SK-N-MC (cell line): ENCODE measurements around the gene TBC1D14.

ENCODE experiments used
- EZH2 ChIP-seq: fragments of 200-600 bp; sonication (generic); IDR thresholded peaks from one replicate; pipeline ENCODE4 v1.6.1; 2017; ENCODE audit warnings: antibody characterized with exemption
- FOXP2 ChIP-seq: optimal IDR thresholded peaks from 2 replicates; pipeline ENCODE3; 2011; ENCODE audit warnings: mild to moderate bottlenecking, moderate library complexity; ENCODE audit not compliant: insufficient read depth; ENCODE audit errors: extremely low read length, control extremely low read depth
- POLR2AphosphoS5 ChIP-seq: IDR thresholded peaks from 2 replicates; pipeline ENCODE4 v1.6.1; 2012; ENCODE audit warnings: mild to moderate bottlenecking, low read depth, low read length, borderline replicate concordance

DNA sequence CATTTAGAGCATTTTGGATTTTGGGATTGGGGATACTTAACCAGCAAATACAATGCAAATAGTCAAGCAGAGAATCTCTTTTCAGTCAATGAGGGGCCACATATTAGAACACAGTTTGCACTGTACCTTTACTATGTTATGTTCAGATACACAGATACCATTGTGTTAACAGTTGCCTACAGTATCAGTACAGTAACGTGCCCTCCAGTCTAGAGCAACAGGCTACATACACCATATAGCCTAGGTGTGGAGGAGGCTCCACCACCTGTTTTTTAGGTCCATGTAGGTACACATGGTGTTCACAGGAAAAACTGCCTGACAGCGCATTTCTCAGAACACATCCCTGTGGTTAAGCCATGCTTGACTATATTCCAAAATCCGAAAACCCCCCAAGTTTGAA lies 149.2 kb downstream of the TBC1D14 start:
- TF ChIP-seq POLR2AphosphoS5 = no peak
- TF ChIP-seq FOXP2 = no peak
- no peak for TF ChIP-seq EZH2
